ENCODE measurements around the gene DPP9.

GRCh38 chr19:4773047-4773640 lies 49.5 kb upstream of the DPP9 start:
- TF ChIP-seq CTCF (IDR thresholded peaks at IDR 0.05; ENCODE audit: insufficient read depth, low read length) (no peak), POLR2AphosphoS5 (IDR thresholded peaks at IDR 0.05; ENCODE audit: low read depth) (no peak)

Data from HL-60 (cell line).